Immature natural killer cell (primary cell): ENCODE measurements around the gene HECTD4. TPM values are rescaled to one million over a fixed set of nuclear protein-coding genes. Genes with fewer than 3 reads are reported as not detected.

Experiments used
- DNase-seq, 3 donors: peaks; one replicate each; pipeline ENCODE4 v3.0.0; 2022; ENCODE audit warnings: mixed read lengths in 1 of 3
- H3K27ac Mint-ChIP-seq, 6 donors: one replicate each; pipeline ENCODE4 v1.8.0; 2020; ENCODE audit warnings: mixed read lengths in 6 of 6, mild to moderate bottlenecking in 5 of 6, inconsistent platforms in 4 of 6, moderate library complexity in 3 of 6
- H3K27me3 Mint-ChIP-seq, 3 donors: one replicate each; pipeline ENCODE4 v1.8.0; 2020 to 2021; ENCODE audit warnings: low read depth in 3 of 3, mild to moderate bottlenecking in 3 of 3, mixed read lengths in 3 of 3, moderate library complexity in 3 of 3, inconsistent platforms in 1 of 3
- H3K36me3 Mint-ChIP-seq, 3 donors: one replicate each; pipeline ENCODE4 v1.8.0; 2020; ENCODE audit warnings: mixed read lengths in 3 of 3, inconsistent platforms in 2 of 3, mild to moderate bottlenecking in 2 of 3
- H3K4me1 Mint-ChIP-seq, 2 donors: one replicate each; pipeline ENCODE4 v1.8.0; 2020; ENCODE audit warnings: inconsistent platforms in 2 of 2, mild to moderate bottlenecking in 2 of 2, mixed read lengths in 2 of 2, moderate library complexity in 1 of 2
- H3K4me3 Mint-ChIP-seq, 5 donors: one replicate each; pipeline ENCODE4 v1.8.0; 2020; ENCODE audit warnings: mild to moderate bottlenecking in 5 of 5, mixed read lengths in 5 of 5, inconsistent platforms in 3 of 5, moderate library complexity in 3 of 5
- H3K9me3 Mint-ChIP-seq, 6 donors: one replicate each; pipeline ENCODE4 v1.8.0; 2020; ENCODE audit warnings: mild to moderate bottlenecking in 6 of 6, mixed read lengths in 6 of 6, inconsistent platforms in 4 of 6, moderate library complexity in 3 of 6
- polyA plus RNA-seq, 3 donors: library from polyadenylated mRNA; unstranded; fragments of 300-500 nt; fragmentation: Illumina TruSeq; gene quantifications; one replicate each; pipeline ENCODE4 v1.2.3, GENCODE V29; 2021

HECTD4 gene
- polyA plus RNA-seq, 3 donors from 2014 or later, result 0.76 to 8.5 (median 2.6) TPM

DNA sequence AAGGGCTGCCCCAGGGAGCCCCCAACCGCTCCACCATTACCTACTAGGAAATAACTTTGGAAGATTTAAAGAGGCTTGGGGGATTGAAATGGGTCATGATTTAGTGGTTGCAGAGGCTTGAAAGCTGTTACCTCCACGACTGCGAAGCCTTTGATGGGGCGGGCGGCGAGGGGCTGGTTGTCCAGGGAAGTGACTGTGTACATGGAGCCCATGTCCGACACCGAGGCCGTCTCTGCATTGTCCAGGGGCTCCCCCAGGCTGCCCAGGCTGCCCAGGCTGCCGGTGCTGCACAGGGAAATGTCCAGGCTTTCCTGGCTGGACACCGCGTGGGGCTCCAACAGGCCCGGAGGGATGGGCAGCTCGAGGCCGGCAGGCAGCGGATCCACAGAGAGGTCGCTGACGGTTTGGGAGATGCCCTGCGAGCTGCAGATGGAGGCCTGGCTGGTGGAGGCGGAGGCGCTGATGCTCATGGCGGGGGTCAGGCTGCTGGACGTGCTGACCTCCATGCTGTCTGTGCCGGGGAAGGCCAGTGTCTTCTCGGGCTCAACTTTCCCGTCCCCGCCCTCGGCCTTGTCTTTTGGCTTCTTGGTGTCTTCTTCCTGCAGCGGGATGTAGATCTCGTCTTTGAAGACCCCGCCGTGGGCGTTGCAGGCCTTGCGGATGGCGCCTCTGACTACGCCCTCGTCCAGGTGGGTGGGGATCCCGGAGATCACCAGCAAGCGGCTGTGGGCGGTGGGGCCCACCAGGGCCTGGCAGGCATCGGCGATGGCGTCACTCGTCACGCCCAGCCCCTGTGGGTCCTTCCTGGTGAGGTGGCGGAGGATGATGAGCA is 198.0 kb downstream of the HECTD4 start:
- H3K4me3 Mint-ChIP-seq, result no peak overlapping the region

DNA sequence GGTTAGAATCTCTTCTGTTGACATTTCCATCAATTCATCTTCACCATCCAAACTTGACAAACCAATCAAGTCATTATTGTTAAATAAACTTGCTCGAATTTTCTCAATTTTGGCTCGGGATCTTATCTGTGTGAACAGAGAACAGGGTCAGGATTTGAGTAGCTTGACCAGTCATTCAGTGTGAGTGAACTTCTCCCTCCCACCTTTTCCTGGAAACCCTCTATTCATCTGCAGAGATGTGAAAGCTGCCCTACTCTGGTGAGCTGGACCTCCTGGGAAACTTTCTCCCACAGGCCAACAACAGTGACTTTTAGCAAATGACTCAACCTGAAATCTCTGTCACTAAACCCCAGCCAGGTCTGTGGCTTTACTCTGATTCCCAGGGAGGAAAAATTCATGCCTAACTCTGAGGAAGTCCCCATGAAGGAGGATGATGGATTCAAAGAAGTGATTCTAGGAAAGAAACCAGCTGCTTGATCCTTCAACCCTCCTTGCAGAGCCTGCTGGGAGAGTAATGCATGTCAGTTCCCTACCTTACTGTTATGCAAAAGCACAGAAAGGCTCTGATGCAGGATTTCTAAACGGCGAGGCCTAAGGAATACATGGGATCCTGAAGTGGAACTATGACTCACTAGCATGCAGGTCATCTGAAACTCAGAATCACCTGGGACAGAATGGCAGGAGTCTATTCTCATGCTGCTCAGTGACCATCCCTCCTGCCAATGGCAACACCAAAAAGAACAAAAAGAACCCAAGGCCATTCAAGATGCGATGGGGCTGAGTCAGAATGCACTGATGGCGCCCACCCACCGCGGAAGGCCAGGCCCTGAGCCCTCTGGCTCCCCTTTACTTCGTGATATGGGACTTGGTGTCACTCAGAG is 198.8 kb downstream of the HECTD4 start:
- Mint-ChIP-seq H3K27ac (peak overlapping the region in 2 of 6 donors; percentile 43 to 46), H3K36me3 (peaks cover 4 to 11% (median 8%) of the 10 kb centered on the region in 3 donors)

More for the DNA sequence above, 198.0 kb downstream of the HECTD4 start:
- no peak overlapping the region for H3K27ac Mint-ChIP-seq
- H3K9me3 Mint-ChIP-seq, result no peaks in the 10 kb centered on the region
- DNase-seq, result no peak
- H3K36me3 Mint-ChIP-seq, result peaks cover 8 to 15% (median 8%) of the 10 kb centered on the region in 3 donors
- peaks cover 0 to 5% (median 0%) of the 10 kb centered on the region in 3 donors for H3K27me3 Mint-ChIP-seq
- no peaks in the 10 kb centered on the region for H3K4me1 Mint-ChIP-seq

DNA sequence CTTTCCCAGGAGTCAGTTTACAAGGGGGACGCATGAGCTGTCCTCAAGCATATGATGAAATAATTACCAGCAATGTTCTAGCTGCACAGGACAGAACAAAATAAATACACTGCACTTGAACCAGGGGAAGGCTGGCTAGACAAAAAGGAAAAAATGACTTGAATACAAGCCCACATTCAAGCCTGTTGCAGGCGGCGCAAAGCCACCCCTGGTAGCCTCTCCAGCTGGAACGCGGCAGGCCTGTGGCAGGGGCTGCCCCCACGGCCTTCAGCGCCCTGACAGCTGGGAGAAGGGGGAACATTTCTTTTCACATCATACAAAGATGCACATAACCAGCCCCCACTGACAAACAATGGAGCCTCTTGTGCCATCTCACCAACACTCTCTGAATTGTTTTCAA is 199.7 kb downstream of the HECTD4 start:
- Mint-ChIP-seq H3K9me3 (no peaks in the 10 kb centered on the region), H3K4me3 (no peak overlapping the region), H3K27me3 (peaks cover 0 to 7% (median 0%) of the 10 kb centered on the region in 3 donors), H3K4me1 (no peaks in the 10 kb centered on the region), H3K27ac (no peak overlapping the region), H3K36me3 (peaks cover 4 to 11% (median 8%) of the 10 kb centered on the region in 3 donors)
- no peak for DNase-seq

More for the DNA sequence above, 198.8 kb downstream of the HECTD4 start:
- peaks cover 0 to 7% (median 0%) of the 10 kb centered on the region in 3 donors for H3K27me3 Mint-ChIP-seq
- H3K4me3 Mint-ChIP-seq, result no peak overlapping the region
- DNase-seq, result no peak
- H3K4me1 Mint-ChIP-seq, result no peaks in the 10 kb centered on the region
- no peaks in the 10 kb centered on the region for H3K9me3 Mint-ChIP-seq

DNA sequence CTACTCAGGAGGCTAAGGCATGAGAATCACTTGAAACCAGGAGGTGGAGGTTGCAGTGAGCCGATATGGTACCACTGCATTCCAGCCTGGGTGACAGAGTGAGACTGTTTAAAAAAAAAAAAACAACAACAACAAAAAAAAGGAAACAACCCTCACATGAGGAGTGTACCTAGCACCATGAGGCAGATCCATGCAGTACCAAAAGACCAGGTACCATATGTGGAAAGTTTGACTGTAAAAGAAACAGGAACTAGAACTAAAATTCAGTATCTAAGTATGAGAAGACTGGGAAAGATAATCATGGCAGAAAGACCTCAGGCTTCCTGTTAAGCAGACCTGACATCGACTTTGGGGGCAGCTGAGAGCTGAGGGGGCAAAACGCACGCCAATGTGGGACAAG is 201.8 kb downstream of the HECTD4 start:
- Mint-ChIP-seq H3K27ac (peak overlapping the region in 2 of 6 donors; percentile 10 to 37), H3K4me3 (no peak overlapping the region), H3K9me3 (no peaks in the 10 kb centered on the region), H3K36me3 (peaks cover 8 to 23% (median 19%) of the 10 kb centered on the region in 3 donors), H3K27me3 (peaks cover 0 to 6% (median 0%) of the 10 kb centered on the region in 3 donors), H3K4me1 (no peaks in the 10 kb centered on the region)
- DNase-seq, result no peak

DNA sequence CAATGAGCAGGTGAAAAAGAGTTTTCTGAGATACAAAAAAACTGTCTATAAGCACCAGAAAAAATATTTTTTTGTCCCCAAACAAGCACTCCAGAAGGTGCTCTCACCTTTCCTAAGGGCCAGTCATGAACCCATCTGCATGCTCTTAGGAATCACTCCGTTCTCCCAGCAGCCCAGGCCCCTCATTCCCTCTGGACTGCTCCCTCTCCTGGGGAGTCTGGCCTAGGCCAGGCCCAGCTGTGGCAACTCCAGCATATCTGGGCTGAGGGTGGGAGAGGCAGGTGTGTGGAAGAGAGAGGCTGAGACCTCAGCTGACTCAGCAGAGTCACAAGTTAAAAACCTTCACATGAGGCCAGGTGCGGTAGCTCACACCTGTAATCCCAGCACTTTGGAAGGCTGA is 202.3 kb downstream of the HECTD4 start:
- Mint-ChIP-seq H3K27ac (peak overlapping the region in 1 of 6 donors; percentile 12), H3K4me3 (no peak overlapping the region), H3K4me1 (no peaks in the 10 kb centered on the region)

DNA sequence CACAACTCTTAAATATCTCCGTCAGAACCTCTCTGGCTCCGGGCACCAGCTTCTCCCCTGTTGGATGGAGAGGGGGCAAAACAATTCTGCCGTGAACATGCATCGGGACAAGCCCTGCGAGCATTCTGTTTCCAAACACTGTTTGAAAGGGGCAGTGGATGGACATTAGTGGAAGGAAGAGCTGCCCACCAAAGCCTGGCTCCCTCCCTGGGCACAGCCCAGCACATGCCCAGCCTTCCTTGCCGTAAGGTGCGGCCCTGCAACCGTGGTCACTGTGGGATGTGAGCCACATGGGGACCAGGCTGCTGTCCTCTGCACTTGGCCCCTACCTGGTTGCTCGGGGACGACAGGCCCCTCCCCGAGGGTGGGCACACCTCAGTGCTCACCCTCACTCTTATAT is 202.9 kb downstream of the HECTD4 start:
- Mint-ChIP-seq H3K27ac (no peak overlapping the region), H3K27me3 (peaks cover 0 to 5% (median 0%) of the 10 kb centered on the region in 3 donors), H3K4me3 (no peak overlapping the region), H3K9me3 (no peaks in the 10 kb centered on the region), H3K4me1 (no peaks in the 10 kb centered on the region), H3K36me3 (peaks cover 9 to 29% (median 23%) of the 10 kb centered on the region in 3 donors)
- no peak for DNase-seq

More for the DNA sequence above, 202.3 kb downstream of the HECTD4 start:
- peaks cover 0 to 5% (median 0%) of the 10 kb centered on the region in 3 donors for H3K27me3 Mint-ChIP-seq
- H3K9me3 Mint-ChIP-seq, result no peaks in the 10 kb centered on the region
- no peak for DNase-seq
- H3K36me3 Mint-ChIP-seq, result peaks cover 9 to 28% (median 23%) of the 10 kb centered on the region in 3 donors

DNA sequence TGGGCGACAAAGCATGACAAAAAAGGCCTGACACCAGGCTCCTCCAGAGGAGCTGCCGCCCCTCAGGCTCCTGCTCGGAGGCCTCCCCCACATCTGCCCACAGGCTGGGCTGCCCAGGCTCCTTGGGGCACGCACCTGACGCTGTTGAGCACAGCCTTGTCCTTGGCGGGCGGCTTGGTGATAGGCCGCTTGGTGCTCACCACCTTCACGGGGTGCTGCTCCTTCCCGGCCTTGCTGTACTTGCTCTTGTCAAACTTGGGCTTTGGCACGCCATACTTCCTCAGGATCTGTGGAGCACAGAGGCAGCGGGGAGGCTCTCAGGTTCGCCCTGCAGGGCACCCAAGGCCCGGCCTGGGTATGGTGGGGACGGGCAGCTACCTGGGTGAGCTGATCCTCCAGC is 203.4 kb downstream of the HECTD4 start:
- Mint-ChIP-seq H3K4me1 (no peaks in the 10 kb centered on the region), H3K4me3 (no peak overlapping the region), H3K27ac (no peak overlapping the region), H3K27me3 (peaks cover 0 to 5% (median 0%) of the 10 kb centered on the region in 3 donors), H3K9me3 (no peaks in the 10 kb centered on the region), H3K36me3 (peaks cover 9 to 26% (median 23%) of the 10 kb centered on the region in 3 donors)
- no peak for DNase-seq

DNA sequence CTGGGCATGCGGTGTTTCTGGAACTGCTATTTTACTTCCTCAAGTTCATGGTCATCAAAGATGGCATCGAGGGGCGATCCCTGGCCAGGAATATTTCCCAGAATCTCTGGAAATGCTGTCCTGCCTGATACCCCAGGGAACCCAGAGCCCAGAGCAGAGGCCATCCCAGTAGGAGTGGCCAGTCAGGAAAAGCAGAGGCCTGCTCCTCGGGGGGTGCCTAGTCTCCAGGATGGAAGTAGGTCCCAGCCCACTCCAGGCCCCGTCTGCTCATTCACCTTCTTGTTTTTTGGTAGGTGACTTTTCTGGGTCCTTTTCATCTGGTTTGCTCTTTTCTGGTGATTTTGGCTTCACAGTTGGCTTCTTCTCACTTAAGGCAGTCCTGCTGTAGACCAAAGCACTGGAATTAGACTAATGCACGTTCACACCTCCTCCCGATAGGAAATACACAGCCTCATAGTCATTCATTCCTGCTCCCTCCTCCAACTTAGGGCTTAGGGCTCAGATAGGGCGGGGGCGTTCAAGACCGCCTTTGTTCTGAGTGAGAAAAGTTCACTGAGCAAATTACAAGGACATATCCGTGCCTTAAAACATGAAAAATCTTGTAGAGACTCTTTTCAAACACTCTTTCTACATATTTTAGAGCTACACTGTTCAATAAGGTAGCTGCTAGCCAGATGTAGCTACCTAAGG is 205.8 kb downstream of the HECTD4 start:
- H3K36me3 Mint-ChIP-seq, result peaks cover 9 to 27% (median 26%) of the 10 kb centered on the region in 3 donors

DNA sequence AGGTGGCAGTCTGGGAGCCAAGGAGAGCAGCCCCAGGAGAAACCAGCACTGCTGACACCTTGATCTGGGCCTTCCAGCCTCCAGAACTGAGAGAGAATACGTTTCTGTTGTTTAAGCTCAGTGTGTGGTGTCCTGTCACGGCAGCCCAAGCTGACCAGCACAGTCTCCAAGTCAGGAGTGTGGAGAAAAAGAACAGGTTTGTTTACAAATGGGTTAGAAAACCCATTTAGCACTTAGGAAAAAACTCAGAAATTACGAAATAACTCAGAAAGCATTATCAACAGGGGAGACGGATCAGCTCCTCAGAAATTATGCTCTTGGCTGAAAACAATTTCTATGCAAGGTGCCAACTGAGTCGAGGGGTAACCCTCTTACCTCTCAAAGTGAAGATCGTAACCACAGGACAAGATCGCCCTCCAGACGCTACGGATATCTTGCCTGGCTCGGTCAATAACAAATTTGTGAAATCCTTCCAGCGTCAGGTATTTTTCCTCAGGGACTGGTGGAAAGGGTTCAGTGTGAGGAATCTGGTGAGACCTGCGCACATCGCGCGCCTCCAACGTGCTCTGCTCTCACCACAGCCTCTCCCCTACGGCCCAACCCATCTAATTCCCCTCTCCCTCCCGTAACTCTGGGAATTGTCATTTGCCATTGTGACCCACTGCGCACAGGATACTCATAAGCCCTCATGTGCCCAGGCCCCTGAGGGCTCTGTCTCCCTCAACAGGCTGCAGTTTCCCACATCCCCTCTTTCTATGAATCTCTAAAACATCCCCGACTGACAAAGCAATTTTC is 206.7 kb downstream of the HECTD4 start:
- H3K36me3 Mint-ChIP-seq, result peaks cover 9 to 23% (median 22%) of the 10 kb centered on the region in 3 donors
- H3K9me3 Mint-ChIP-seq, result no peaks in the 10 kb centered on the region
- H3K4me3 Mint-ChIP-seq, result no peak overlapping the region
- DNase-seq, result no peak
- H3K27me3 Mint-ChIP-seq, result peaks cover 0 to 2% (median 0%) of the 10 kb centered on the region in 3 donors
- peak overlapping the region in 1 of 6 donors; percentile 25 for H3K27ac Mint-ChIP-seq
- H3K4me1 Mint-ChIP-seq, result no peaks in the 10 kb centered on the region

More for the DNA sequence above, 205.8 kb downstream of the HECTD4 start:
- Mint-ChIP-seq H3K9me3 (no peaks in the 10 kb centered on the region), H3K27ac (no peak overlapping the region), H3K27me3 (peaks cover 0 to 2% (median 0%) of the 10 kb centered on the region in 3 donors), H3K4me1 (no peaks in the 10 kb centered on the region), H3K4me3 (no peak overlapping the region)
- DNase-seq, result no peak

DNA sequence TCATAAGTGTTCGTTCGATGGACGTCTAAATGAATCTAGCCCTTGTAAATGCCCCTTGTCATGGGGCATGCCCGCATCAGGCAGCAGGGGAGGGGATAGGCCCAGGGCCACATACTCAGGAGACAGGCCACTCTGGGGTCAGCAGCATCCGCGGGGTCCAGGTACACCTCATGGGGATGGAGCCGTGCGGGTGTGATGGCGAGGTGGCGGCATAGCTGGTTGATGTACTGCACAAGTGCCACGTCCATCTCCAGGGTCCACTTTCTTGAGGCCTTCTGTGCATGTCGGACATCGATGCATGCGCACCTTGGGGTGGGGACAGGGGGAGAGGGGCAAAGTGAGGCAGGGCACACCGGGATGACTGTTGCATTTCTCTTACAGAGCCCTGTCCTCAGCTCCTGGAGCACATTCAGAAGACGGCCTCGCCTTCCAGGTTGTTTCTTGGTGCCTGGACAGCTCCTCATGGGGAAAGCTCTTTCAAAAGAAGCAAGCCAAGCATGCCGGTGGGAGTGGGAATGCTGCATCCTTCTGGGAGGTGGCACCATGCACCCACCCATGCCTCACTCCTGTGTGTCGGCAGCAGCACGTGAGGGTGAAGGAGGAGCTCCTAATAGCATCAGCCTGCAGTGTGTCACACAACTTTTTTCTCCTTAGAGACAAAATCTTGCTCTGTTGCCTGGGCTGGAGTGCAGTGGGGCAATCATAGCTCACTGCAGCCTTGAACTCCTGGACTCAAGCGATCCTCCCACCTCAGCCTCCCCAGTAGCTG is 209.5 kb downstream of the HECTD4 start:
- Mint-ChIP-seq H3K36me3 (peaks cover 9 to 25% (median 19%) of the 10 kb centered on the region in 3 donors), H3K4me3 (no peak overlapping the region), H3K4me1 (peaks cover 0 to 1% of the 10 kb centered on the region in 2 donors), H3K27me3 (peaks cover 0 to 2% (median 0%) of the 10 kb centered on the region in 3 donors), H3K27ac (no peak overlapping the region), H3K9me3 (no peaks in the 10 kb centered on the region)
- no peak for DNase-seq

DNA sequence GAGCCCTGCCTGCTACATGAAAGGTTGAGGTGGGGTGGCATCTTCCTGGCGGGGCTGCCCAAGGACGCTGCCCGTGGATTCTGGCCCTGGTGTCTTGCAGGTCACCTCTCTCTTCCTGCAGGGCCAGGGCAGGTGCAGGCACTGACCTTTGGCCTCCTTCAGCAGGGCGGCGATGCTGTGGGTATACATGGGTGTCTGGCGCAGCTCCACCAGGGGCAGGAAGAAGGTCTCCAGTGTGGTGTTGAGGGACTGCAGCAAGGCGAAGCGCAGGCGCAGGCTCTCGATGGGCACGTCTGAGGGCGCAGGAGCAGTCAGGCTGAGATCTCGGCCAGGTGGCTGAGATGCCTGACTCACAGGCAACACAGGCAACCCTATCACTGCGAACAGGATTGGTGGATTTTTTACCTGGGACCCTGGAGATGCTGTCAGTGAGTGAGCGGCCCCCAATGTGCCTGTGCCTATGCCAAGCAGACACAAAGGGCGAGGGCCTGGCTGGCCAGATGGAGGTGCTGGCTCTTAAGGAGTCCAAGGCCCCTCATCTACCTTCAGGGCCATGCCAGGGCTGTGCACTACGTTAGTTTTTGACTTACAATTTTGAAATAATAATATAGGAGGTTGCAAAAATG is 211.1 kb downstream of the HECTD4 start:
- peaks cover 0 to 3% (median 0%) of the 10 kb centered on the region in 3 donors for H3K27me3 Mint-ChIP-seq
- no peak for DNase-seq
- H3K4me1 Mint-ChIP-seq, result peaks cover 0 to 1% of the 10 kb centered on the region in 2 donors
- H3K4me3 Mint-ChIP-seq, result no peak overlapping the region
- peaks cover 4 to 20% (median 12%) of the 10 kb centered on the region in 3 donors for H3K36me3 Mint-ChIP-seq
- no peaks in the 10 kb centered on the region for H3K9me3 Mint-ChIP-seq
- H3K27ac Mint-ChIP-seq, result no peak overlapping the region

DNA sequence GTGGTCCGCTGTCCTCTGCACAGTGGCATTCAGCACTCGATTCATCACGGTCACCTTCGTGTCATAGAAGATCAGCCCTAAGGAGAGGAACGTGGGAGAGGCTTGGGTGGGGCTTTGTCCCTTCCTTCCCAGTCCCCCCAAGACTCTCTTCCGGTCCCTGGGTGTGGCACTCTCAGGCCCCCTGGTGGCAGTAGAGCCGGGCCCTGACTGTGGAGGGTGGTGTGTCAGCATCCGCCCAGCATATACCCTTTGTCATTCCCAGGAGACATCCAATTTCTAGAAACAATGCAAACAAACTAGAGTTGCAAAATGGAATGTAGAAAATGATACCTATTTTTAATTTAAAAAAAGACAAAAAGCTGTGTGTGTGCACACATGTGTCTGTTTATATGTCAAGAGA is 211.9 kb downstream of the HECTD4 start:
- no peaks in the 10 kb centered on the region for H3K9me3 Mint-ChIP-seq
- H3K4me1 Mint-ChIP-seq, result peaks cover 0 to 1% of the 10 kb centered on the region in 2 donors
- peak in 1 of 3 donors; percentile 3 for DNase-seq
- peak overlapping the region in 3 of 6 donors; percentile 0 to 53 (median 17) for H3K27ac Mint-ChIP-seq
- H3K4me3 Mint-ChIP-seq, result no peak overlapping the region
- peaks cover 3 to 13% (median 8%) of the 10 kb centered on the region in 3 donors for H3K36me3 Mint-ChIP-seq
- H3K27me3 Mint-ChIP-seq, result peaks cover 0 to 3% (median 0%) of the 10 kb centered on the region in 3 donors
